GM12874 (cell line): ENCODE measurements around the gene GSTK1.
A peak's percentile ranks its signal among the peaks of the same experiment; 100 is the strongest.

Source experiments
- TF ChIP-seq, protein P1 (sequence below): IDR thresholded peaks from 2 replicates; pipeline ENCODE4 v1.5.1; 2011; ENCODE audit warnings: low read depth, mild to moderate bottlenecking, control low read depth, low read length, moderate library complexity; ENCODE audit not compliant: insufficient read depth

GSTK1 gene

DNA sequence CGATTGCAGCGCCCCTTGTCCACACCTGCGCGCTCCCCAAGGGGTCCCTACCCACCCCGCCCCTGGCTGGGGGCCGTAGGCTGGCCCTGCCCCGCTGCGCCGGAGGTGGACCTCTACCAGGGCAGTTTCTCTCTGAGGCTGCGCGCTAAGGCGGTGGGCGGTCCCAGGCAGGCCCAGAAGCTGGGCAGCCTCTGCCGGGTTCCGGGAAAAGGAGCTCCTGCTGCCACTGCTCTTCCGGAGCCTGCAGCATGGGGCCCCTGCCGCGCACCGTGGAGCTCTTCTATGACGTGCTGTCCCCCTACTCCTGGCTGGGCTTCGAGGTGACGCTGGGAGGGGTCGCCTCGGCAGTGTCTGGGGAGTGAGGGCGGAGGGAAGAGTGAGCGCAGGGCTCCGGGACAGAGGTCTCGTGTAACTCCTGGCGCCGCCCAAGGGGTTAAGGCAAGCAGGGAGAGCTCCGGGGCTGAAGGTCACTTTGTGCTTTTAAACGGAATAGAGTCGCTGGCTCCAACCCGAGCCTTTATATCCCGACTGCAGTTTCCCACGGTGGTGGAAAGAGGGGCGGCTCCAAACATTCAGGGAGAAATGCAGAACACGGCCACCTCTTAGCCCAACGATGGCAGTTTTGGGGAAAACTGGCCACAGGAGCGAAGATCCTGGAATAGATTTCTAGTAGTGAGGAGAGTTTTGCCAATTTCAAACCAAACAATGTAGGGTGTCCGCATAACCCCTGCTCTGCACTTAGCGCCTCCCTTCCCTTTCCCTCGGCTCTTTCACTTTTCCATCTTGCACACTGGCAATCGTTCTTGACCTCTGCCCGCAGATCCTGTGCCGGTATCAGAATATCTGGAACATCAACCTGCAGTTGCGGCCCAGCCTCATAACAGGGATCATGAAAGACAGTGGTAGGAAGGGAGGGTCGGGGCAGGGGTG, at the start of gene GSTK1:
Gene GSTK1, plus strand, starts transcription at position 176 of the 930 bp plus-strand sequence. Its CDS starts 73 bp downstream, at position 249.
- TF ChIP-seq, protein P1, sequence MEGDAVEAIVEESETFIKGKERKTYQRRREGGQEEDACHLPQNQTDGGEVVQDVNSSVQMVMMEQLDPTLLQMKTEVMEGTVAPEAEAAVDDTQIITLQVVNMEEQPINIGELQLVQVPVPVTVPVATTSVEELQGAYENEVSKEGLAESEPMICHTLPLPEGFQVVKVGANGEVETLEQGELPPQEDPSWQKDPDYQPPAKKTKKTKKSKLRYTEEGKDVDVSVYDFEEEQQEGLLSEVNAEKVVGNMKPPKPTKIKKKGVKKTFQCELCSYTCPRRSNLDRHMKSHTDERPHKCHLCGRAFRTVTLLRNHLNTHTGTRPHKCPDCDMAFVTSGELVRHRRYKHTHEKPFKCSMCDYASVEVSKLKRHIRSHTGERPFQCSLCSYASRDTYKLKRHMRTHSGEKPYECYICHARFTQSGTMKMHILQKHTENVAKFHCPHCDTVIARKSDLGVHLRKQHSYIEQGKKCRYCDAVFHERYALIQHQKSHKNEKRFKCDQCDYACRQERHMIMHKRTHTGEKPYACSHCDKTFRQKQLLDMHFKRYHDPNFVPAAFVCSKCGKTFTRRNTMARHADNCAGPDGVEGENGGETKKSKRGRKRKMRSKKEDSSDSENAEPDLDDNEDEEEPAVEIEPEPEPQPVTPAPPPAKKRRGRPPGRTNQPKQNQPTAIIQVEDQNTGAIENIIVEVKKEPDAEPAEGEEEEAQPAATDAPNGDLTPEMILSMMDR = no peak

DNA sequence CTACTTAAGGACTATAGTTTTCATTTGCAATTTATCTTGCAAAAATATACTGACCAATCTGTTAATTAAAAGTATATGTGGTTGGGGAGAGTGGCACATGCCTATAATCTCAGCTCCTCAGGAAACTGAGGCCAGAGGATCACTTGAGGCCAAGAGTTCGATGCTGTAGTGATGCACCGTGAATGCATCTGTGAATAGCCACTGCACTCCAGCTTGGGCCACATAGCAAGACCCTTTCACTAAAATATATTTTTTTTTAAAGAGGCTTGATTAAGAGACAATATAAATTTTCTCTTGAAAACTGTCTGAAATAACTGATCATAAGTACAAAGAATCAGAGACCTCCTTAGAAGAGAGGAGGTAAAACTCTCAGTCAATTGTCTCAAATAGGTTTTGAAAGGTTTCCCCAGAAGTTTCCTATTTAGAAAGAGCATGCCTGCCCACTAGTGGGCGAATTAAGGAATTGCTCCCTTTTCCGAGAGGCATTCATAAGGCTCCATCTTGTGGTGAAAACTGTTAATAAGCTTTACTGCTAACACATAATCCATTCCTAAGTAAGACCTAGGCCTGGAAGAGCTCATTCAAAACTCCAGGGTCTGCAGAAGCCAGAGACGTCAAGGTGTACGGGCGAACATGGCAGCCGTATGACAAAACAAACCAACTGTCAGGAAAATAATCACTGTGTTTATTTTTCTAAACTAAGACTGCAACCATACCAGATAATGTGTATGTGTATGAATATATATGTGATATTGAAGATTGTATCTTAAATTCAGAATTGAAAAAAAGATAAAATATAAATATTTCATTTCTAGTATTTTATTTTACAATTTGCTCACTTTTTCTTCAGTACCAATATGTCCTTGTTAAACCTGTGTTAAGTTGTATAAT, 48.2 kb upstream of the GSTK1 start:
- TF ChIP-seq, protein P1 = peak; percentile 94

DNA sequence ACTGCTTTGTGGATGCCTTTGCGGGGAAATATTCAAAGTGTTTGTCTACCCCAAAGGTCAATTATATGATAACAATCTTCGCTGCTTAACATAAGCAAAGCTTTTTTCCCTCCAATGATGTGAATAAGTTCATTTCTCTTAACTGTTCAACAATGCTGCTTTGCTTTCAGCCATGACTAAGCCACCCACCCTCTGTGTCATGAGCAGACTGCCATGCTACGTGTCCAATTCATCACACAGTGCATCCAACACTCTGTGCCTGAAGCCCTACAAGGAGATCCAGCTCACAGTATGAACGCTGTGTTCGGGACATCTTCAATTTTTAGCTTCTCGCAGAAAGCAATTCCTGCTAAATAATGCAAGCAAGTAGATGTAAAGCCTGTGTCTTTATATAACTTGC, 47.1 kb upstream of the GSTK1 start:
- TF ChIP-seq, protein P1 = no peak

DNA sequence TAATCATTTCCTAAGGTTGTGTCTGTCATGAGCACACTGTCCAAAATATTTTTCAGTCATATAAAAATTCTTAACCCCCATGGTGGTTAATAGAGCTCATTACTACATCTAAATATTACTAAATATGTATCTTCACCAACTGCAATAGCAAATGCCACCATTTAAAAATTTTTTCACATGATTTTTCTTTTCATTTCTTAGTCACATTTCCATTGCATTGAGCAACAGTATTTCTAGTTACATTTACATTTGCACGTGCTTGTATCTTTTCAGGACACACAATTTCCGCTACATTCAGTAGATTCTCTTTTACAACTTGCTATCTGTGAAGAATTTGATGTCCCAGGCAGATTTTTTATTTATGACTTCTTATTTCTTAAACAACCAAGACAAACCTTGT, 46.6 kb upstream of the GSTK1 start:
- TF ChIP-seq, protein P1 = no peak

DNA sequence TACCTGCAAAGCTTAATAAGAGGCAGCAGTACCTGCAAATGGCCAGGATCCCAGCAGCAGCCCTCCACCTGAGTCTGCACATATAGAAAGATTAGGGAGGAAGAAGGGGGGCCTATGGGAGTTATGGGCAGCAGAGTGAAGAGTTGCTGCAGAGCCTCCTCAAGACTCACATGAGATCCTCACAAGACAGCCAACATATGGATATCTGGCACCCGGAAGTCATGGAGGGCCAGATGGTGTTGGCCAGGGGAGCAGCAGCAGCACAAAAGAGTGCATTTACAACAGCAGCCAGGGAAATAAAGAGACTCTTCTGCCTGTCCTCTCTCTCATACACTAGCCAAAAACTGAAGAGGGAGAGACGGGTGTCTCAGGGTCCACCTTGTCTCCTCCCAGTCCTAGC, 45.4 kb upstream of the GSTK1 start:
- TF ChIP-seq, protein P1 = no peak

DNA sequence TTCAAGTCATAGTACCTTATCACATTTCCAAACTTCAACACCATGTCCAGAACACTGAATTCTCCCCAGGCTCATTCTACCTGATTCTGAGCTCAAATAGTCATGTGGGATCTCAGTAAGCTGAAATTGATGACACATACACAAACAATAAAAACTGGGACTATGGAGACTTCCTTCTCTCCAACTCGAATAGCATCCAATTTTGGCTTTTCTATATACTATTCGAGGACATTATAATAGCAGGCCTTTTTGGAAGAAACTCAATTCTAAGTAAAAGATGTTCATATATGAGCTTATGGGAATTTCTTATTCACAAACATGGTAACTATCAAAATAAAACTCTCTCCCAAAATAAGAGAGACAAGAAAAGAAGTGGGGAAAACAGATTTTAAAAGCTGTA, 42.0 kb upstream of the GSTK1 start:
- TF ChIP-seq, protein P1 = no peak

DNA sequence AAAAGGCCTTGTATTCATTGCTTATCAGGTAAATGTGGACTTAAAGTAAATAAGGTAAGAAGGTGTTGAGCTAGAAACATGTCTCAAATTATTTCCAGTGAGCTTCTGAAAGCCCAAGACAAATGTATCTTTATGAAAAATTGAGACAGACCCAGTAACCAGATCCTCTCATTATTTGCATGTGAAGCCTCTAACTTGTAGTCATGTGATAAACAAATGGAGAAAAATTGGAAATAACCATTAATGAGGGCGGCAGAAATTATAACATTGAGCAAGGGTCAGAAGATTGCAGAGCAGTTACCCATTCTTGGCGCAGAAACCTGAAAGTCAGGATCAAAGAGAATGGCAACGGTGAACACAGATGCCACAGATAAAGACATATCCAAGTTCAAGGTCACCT, 41.5 kb upstream of the GSTK1 start, which contains the start of gene TAS2R40:
Gene TAS2R40, plus strand, starts transcription at position 301 of the 400 bp plus-strand sequence. Its CDS starts 42 bp downstream, at position 343.
- TF ChIP-seq, protein P1 = no peak
